ENCODE measurements around the gene MRPS25. TPM values are rescaled to one million over a fixed set of nuclear protein-coding genes. Genes with fewer than 3 reads are reported as not detected.

Gene MRPS25
- polyA plus RNA-seq, 3 donors: 23.7 to 60.7 (median 24.6) TPM

GRCh38 chr3:15079091-15079490 lies 14.0 kb upstream of the MRPS25 start:
- TF ChIP-seq CTCF (IDR thresholded peaks at IDR 0.05): no peak
- no peak overlapping the region for H2AFZ ChIP-seq (ENCODE audit: insufficient read depth, low read depth, low read length, poor library complexity, severe bottlenecking)
- no peaks in the 10 kb centered on the region for H4K20me1 ChIP-seq (ENCODE audit: insufficient read depth, low read length)
- Mint-ChIP-seq H3K36me3 (peaks cover 88 to 96% of the 10 kb centered on the region in 2 donors), H3K4me3 (no peak overlapping the region), H3K9me3 (no peaks in the 10 kb centered on the region), H3K27me3 (ENCODE audit: low read depth in 3 of 3) (no peaks in the 10 kb centered on the region), H3K27ac (no peak overlapping the region), H3K4me1 (peaks cover 17% of the 10 kb centered on the region)
- no peak overlapping the region for H3K4me2 ChIP-seq (replicated peaks; ENCODE audit: extremely low read depth, low read length, poor library complexity, severe bottlenecking)
- 100% methylated on average over 1 of the region's 3 CpGs for WGBS (ENCODE audit: insufficient coverage)
- no peak overlapping the region for H3K4me3 ChIP-seq (replicated peaks in 1 of 3; ENCODE audit: low read depth in 2 of 3, low read length in 3 of 3)
- intact Hi-C loops (cut with micrococcal nuclease): no loop called here
- no peak overlapping the region for H3K27ac ChIP-seq (ENCODE audit: low read depth in 1 of 2, low read length in 2 of 2)
- H3K36me3 ChIP-seq (replicated peaks in 1 of 2; ENCODE audit: control insufficient read depth in 1 of 2, insufficient read depth in 2 of 2, low read length in 2 of 2): peaks cover 88 to 99% of the 10 kb centered on the region in 2 donors
- peaks cover 8 to 9% of the 10 kb centered on the region in 2 donors for H3K4me1 ChIP-seq (ENCODE audit: control insufficient read depth in 1 of 2, insufficient read depth in 2 of 2, low read length in 2 of 2)
- H3K9ac ChIP-seq (ENCODE audit: insufficient read depth, low read length, poor library complexity, severe bottlenecking): no peak overlapping the region
- no peaks in the 10 kb centered on the region for H3K79me2 ChIP-seq (ENCODE audit: insufficient read depth, low read length)
- DNase-seq: no peak
- no peaks in the 10 kb centered on the region for H3K27me3 ChIP-seq (ENCODE audit: control insufficient read depth in 2 of 2, insufficient read depth in 2 of 2, low read length in 2 of 2)
- no peaks in the 10 kb centered on the region for H3K9me3 ChIP-seq (replicated peaks in 1 of 2; ENCODE audit: control insufficient read depth in 1 of 2, insufficient read depth in 1 of 2, low read length in 2 of 2)

- H4K20me1 ChIP-seq (ENCODE audit: insufficient read depth, low read length): no peaks in the 10 kb centered on the region
- H3K4me2 ChIP-seq (replicated peaks; ENCODE audit: extremely low read depth, low read length, poor library complexity, severe bottlenecking): no peak overlapping the region
- no peak overlapping the region for H3K4me3 Mint-ChIP-seq
- H3K36me3 ChIP-seq (replicated peaks in 1 of 2; ENCODE audit: control insufficient read depth in 1 of 2, insufficient read depth in 2 of 2, low read length in 2 of 2): peaks cover 71 to 94% of the 10 kb centered on the region in 2 donors
- no peak overlapping the region for H3K4me3 ChIP-seq (replicated peaks in 1 of 3; ENCODE audit: low read depth in 2 of 3, low read length in 3 of 3)
- no peaks in the 10 kb centered on the region for H3K27me3 Mint-ChIP-seq (ENCODE audit: low read depth in 3 of 3)
- no peak overlapping the region for H2AFZ ChIP-seq (ENCODE audit: insufficient read depth, low read depth, low read length, poor library complexity, severe bottlenecking)
- no peak overlapping the region for H3K27ac ChIP-seq (ENCODE audit: low read depth in 1 of 2, low read length in 2 of 2)
- 99% methylated on average over 19 of the region's 19 CpGs for WGBS (ENCODE audit: insufficient coverage)
- H3K4me1 ChIP-seq (ENCODE audit: control insufficient read depth in 1 of 2, insufficient read depth in 2 of 2, low read length in 2 of 2): peaks cover 6 to 8% of the 10 kb centered on the region in 2 donors
- no peaks in the 10 kb centered on the region for H3K9me3 ChIP-seq (replicated peaks in 1 of 2; ENCODE audit: control insufficient read depth in 1 of 2, insufficient read depth in 1 of 2, low read length in 2 of 2)
- no peak for TF ChIP-seq CTCF (IDR thresholded peaks at IDR 0.05)
- intact Hi-C loops (cut with micrococcal nuclease): no loop called here
- DNase-seq: no peak
- H3K27me3 ChIP-seq (ENCODE audit: control insufficient read depth in 2 of 2, insufficient read depth in 2 of 2, low read length in 2 of 2): no peaks in the 10 kb centered on the region
- H3K4me1 Mint-ChIP-seq: peaks cover 9% of the 10 kb centered on the region
- H3K36me3 Mint-ChIP-seq: peaks cover 72 to 92% of the 10 kb centered on the region in 2 donors
- H3K27ac Mint-ChIP-seq: peak overlapping the region in 2 of 7 donors; percentile 40 to 83
- no peaks in the 10 kb centered on the region for H3K79me2 ChIP-seq (ENCODE audit: insufficient read depth, low read length)
- no peak overlapping the region for H3K9ac ChIP-seq (ENCODE audit: insufficient read depth, low read length, poor library complexity, severe bottlenecking)
- H3K9me3 Mint-ChIP-seq: no peaks in the 10 kb centered on the region
These were observed 9.4 kb upstream of the MRPS25 start for GRCh38 chr3:15074500-15074899.

Data from CD14-positive monocyte (primary cell).